ENCODE measurements around the gene TNP2. TPM values are rescaled to one million over a fixed set of nuclear protein-coding genes. Genes with fewer than 3 reads are reported as not detected.
"Not testable (repeated sequence)": the region's sequence is repeated elsewhere in the genome, so short reads cannot be mapped to it uniquely, and the experiment has no call there.

Gene TNP2
- total RNA-seq, 1 experiment from 2014 or later = not detected

GRCh38 chr16:11303405-11304138, 34.4 kb upstream of the TNP2 start:
- DNase-seq (ENCODE audit: low read depth, low spot score) = no peak
- in situ Hi-C loops (cut with HindIII; ENCODE audit: low pct_unique_long_range_greater_than_20kb, low sequenced_read_pairs) = no loop called here

- no peak for DNase-seq (ENCODE audit: low read depth, low spot score)
- in situ Hi-C loops (cut with HindIII; ENCODE audit: low pct_unique_long_range_greater_than_20kb, low sequenced_read_pairs) = no loop called here
Observed at GRCh38 chr16:11302977-11303376, 33.9 kb upstream of the TNP2 start.

GRCh38 chr16:11301645-11302501, 32.7 kb upstream of the TNP2 start:
- DNase-seq (ENCODE audit: low read depth, low spot score) = no peak
- in situ Hi-C loops (cut with HindIII; ENCODE audit: low pct_unique_long_range_greater_than_20kb, low sequenced_read_pairs) = no loop called here

GRCh38 chr16:11300560-11300892, 31.4 kb upstream of the TNP2 start:
- no peak for DNase-seq (ENCODE audit: low read depth, low spot score)
- in situ Hi-C loops (cut with HindIII; ENCODE audit: low pct_unique_long_range_greater_than_20kb, low sequenced_read_pairs) = no loop called here

- DNase-seq (ENCODE audit: low read depth, low spot score) = no peak
- in situ Hi-C loops (cut with HindIII; ENCODE audit: low pct_unique_long_range_greater_than_20kb, low sequenced_read_pairs) = no loop called here
Observed at GRCh38 chr16:11299865-11300559, 30.9 kb upstream of the TNP2 start.

GRCh38 chr16:11298950-11299547, 29.9 kb upstream of the TNP2 start:
- in situ Hi-C loops (cut with HindIII; ENCODE audit: low pct_unique_long_range_greater_than_20kb, low sequenced_read_pairs); DNase-seq (ENCODE audit: low read depth, low spot score): not testable (repeated sequence)

- no peak for DNase-seq (ENCODE audit: low read depth, low spot score)
- in situ Hi-C loops (cut with HindIII; ENCODE audit: low pct_unique_long_range_greater_than_20kb, low sequenced_read_pairs) = no loop called here
Observed at GRCh38 chr16:11298143-11298900, 29.2 kb upstream of the TNP2 start.

- DNase-seq (ENCODE audit: low read depth, low spot score) = peak; percentile 63
- in situ Hi-C loops (cut with HindIII; ENCODE audit: low pct_unique_long_range_greater_than_20kb, low sequenced_read_pairs) = no loop called here
Observed at GRCh38 chr16:11297492-11298142, 28.5 kb upstream of the TNP2 start.

GRCh38 chr16:11296706-11297491, 27.8 kb upstream of the TNP2 start:
- no peak for DNase-seq (ENCODE audit: low read depth, low spot score)
- in situ Hi-C loops (cut with HindIII; ENCODE audit: low pct_unique_long_range_greater_than_20kb, low sequenced_read_pairs) = no loop called here

- in situ Hi-C loops (cut with HindIII; ENCODE audit: low pct_unique_long_range_greater_than_20kb, low sequenced_read_pairs) = no loop called here
- DNase-seq (ENCODE audit: low read depth, low spot score) = no peak
Observed at GRCh38 chr16:11296351-11296705, 27.2 kb upstream of the TNP2 start.

- DNase-seq (ENCODE audit: low read depth, low spot score) = no peak
- in situ Hi-C loops (cut with HindIII; ENCODE audit: low pct_unique_long_range_greater_than_20kb, low sequenced_read_pairs) = no loop called here
Observed at GRCh38 chr16:11295672-11296071, 26.5 kb upstream of the TNP2 start.

GRCh38 chr16:11292076-11292748, 23.1 kb upstream of the TNP2 start:
- in situ Hi-C loops (cut with HindIII; ENCODE audit: low pct_unique_long_range_greater_than_20kb, low sequenced_read_pairs) = no loop called here
- DNase-seq (ENCODE audit: low read depth, low spot score) = no peak

GRCh38 chr16:11291091-11291703, 22.1 kb upstream of the TNP2 start:
- in situ Hi-C loops (cut with HindIII; ENCODE audit: low pct_unique_long_range_greater_than_20kb, low sequenced_read_pairs) = no loop called here
- DNase-seq (ENCODE audit: low read depth, low spot score) = no peak

- in situ Hi-C loops (cut with HindIII; ENCODE audit: low pct_unique_long_range_greater_than_20kb, low sequenced_read_pairs) = no loop called here
Observed at GRCh38 chr16:11290102-11290893, 21.2 kb upstream of the TNP2 start.

GRCh38 chr16:11289696-11290095, 20.6 kb upstream of the TNP2 start:
- in situ Hi-C loops (cut with HindIII; ENCODE audit: low pct_unique_long_range_greater_than_20kb, low sequenced_read_pairs); DNase-seq (ENCODE audit: low read depth, low spot score): not testable (repeated sequence)

More at GRCh38 chr16:11290102-11290893, 21.2 kb upstream of the TNP2 start:
- DNase-seq (ENCODE audit: low read depth, low spot score) = no peak
